Middle frontal gyrus (tissue), 1 donor: ENCODE measurements around the gene HTR6.

Experiments used
- DNase-seq: peaks from one replicate; pipeline ENCODE4 v3.0.0-alpha.2; 2015; ENCODE audit warnings: low spot score; ENCODE audit errors: extremely low spot score

HTR6 gene

GRCh38 chr1:19687414-19687813 lies 22.7 kb downstream of the HTR6 start:
- no peak for DNase-seq

GRCh38 chr1:19688041-19688842 lies 23.6 kb downstream of the HTR6 start:
- DNase-seq, result no peak

GRCh38 chr1:19689085-19689757 lies 24.5 kb downstream of the HTR6 start:
- DNase-seq, result no peak

GRCh38 chr1:19689856-19690255 lies 25.2 kb downstream of the HTR6 start:
- DNase-seq, result no peak

- no peak for DNase-seq
These were observed 25.7 kb downstream of the HTR6 start for GRCh38 chr1:19690342-19690741.

- DNase-seq, result no peak
These were observed 29.6 kb downstream of the HTR6 start for GRCh38 chr1:19694298-19694697.

GRCh38 chr1:19695772-19696171 lies 31.1 kb downstream of the HTR6 start:
- DNase-seq, result no peak

GRCh38 chr1:19696820-19697219 lies 32.1 kb downstream of the HTR6 start:
- DNase-seq, result no peak

GRCh38 chr1:19698181-19698580 lies 33.5 kb downstream of the HTR6 start:
- DNase-seq, result no peak

- DNase-seq, result no peak
These were observed 35.6 kb downstream of the HTR6 start for GRCh38 chr1:19700079-19700777.

GRCh38 chr1:19703280-19703679 lies 38.6 kb downstream of the HTR6 start:
- no peak for DNase-seq

GRCh38 chr1:19704247-19705113 lies 39.8 kb downstream of the HTR6 start:
- DNase-seq, result peak; percentile 66

GRCh38 chr1:19705464-19705863 lies 40.8 kb downstream of the HTR6 start:
- DNase-seq, result no peak

- no peak for DNase-seq
These were observed 41.5 kb downstream of the HTR6 start for GRCh38 chr1:19706136-19706535.

- DNase-seq, result no peak
These were observed 44.0 kb downstream of the HTR6 start for GRCh38 chr1:19708567-19709110.

- no peak for DNase-seq
These were observed 44.7 kb downstream of the HTR6 start for GRCh38 chr1:19709260-19709793.

- no peak for DNase-seq
These were observed 46.3 kb downstream of the HTR6 start for GRCh38 chr1:19710825-19711611.

- DNase-seq, result no peak
These were observed 48.3 kb downstream of the HTR6 start for GRCh38 chr1:19712928-19713327.

GRCh38 chr1:19715334-19716203 lies 50.9 kb downstream of the HTR6 start:
- DNase-seq, result peak; percentile 58
